ENCODE data around the gene STEAP1B. TPM values are rescaled to one million over a fixed set of nuclear protein-coding genes. Genes with fewer than 3 reads are reported as not detected.

Gene STEAP1B
- total and polyA plus RNA-seq, 4 donors: 0.06 to 0.28 (median 0.08) TPM; not detected in 1

DNA sequence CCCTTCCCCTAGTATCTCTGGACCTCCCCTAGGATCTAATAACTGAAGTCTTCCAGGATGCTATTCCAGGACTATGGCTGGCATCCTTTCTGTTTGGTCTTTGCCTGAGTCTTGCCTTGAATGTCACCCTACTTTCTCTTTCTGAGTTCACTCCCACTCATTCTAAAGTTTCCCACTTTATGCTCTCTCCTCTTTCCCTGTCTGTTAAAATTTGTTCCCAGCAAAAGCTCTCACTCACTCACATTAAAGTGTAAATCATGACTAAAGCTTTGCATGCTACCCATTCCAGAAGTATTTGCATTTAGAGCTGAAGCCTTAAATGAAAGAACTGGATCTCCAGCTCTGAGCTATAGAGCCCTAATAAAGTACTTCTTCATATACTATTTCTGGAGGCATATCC, 100.9 kb downstream of the STEAP1B start:
- Histone ChIP-seq H3K9me3 (ENCODE audit: control insufficient read depth in 4 of 4, low read length in 3 of 4) (no peaks in the 10 kb centered on the region), H3K36me3 (ENCODE audit: control insufficient read depth in 4 of 4, insufficient read depth in 3 of 4, low read depth in 1 of 4, low read length in 3 of 4) (no peaks in the 10 kb centered on the region), H3K4me3 (ENCODE audit: low read depth in 1 of 3, low read length in 3 of 3) (no peak overlapping the region), H3K27me3 (ENCODE audit: control insufficient read depth in 4 of 4, insufficient read depth in 4 of 4, low read length in 3 of 4) (peaks cover 0 to 3% (median 0%) of the 10 kb centered on the region in 4 donors), H3K4me1 (ENCODE audit: control insufficient read depth in 4 of 4, insufficient read depth in 4 of 4, low read length in 3 of 4) (no peaks in the 10 kb centered on the region), H3K27ac (ENCODE audit: low read depth in 1 of 2, low read length in 2 of 2) (no peak overlapping the region), H3K9ac (ENCODE audit: low read depth in 1 of 2, low read length in 2 of 2) (no peak overlapping the region)
- TF ChIP-seq FOXA1 (IDR thresholded peaks at IDR 0.05) (no peak), RAD21 (IDR thresholded peaks at IDR 0.05) (no peak), HNF4G (IDR thresholded peaks at IDR 0.05) (no peak)
- DNase-seq (ENCODE audit: low spot score): no peak

DNA sequence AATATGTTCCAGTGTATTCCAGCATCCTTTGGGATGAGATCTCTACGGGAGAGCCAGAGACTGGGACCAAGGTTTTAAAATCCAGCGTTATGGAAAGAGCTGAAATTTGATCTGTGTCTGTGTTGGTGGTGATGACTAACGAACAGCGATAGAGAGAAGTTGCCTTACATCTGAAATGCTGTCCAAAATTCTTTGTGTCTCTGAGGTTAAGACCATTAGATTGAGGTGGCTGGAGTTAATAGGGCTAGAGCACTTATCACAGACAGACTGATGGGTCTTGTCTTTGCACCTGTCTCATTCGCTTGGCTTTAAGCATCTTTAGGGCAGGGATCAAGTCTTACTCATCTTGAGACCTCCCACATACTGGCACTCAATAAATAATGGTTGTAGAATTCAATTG, 102.0 kb downstream of the STEAP1B start:
- Histone ChIP-seq H3K4me1 (ENCODE audit: control insufficient read depth in 4 of 4, insufficient read depth in 4 of 4, low read length in 3 of 4) (no peaks in the 10 kb centered on the region), H3K36me3 (ENCODE audit: control insufficient read depth in 4 of 4, insufficient read depth in 3 of 4, low read depth in 1 of 4, low read length in 3 of 4) (no peaks in the 10 kb centered on the region), H3K9ac (ENCODE audit: low read depth in 1 of 2, low read length in 2 of 2) (no peak overlapping the region), H3K27me3 (ENCODE audit: control insufficient read depth in 4 of 4, insufficient read depth in 4 of 4, low read length in 3 of 4) (peaks cover 0 to 3% (median 0%) of the 10 kb centered on the region in 4 donors), H3K9me3 (ENCODE audit: control insufficient read depth in 4 of 4, low read length in 3 of 4) (no peaks in the 10 kb centered on the region), H3K27ac (ENCODE audit: low read depth in 1 of 2, low read length in 2 of 2) (no peak overlapping the region), H3K4me3 (ENCODE audit: low read depth in 1 of 3, low read length in 3 of 3) (no peak overlapping the region)
- no peak for DNase-seq (ENCODE audit: low spot score)
- WGBS: 85% methylated on average over 5 of the region's 5 CpGs
- TF ChIP-seq RAD21 (IDR thresholded peaks at IDR 0.05): no peak
- TF ChIP-seq, protein P1, sequence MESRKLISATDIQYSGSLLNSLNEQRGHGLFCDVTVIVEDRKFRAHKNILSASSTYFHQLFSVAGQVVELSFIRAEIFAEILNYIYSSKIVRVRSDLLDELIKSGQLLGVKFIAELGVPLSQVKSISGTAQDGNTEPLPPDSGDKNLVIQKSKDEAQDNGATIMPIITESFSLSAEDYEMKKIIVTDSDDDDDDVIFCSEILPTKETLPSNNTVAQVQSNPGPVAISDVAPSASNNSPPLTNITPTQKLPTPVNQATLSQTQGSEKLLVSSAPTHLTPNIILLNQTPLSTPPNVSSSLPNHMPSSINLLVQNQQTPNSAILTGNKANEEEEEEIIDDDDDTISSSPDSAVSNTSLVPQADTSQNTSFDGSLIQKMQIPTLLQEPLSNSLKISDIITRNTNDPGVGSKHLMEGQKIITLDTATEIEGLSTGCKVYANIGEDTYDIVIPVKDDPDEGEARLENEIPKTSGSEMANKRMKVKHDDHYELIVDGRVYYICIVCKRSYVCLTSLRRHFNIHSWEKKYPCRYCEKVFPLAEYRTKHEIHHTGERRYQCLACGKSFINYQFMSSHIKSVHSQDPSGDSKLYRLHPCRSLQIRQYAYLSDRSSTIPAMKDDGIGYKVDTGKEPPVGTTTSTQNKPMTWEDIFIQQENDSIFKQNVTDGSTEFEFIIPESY (IDR thresholded peaks at IDR 0.05): no peak
- TF ChIP-seq HNF4G (IDR thresholded peaks at IDR 0.05): no peak
- TF ChIP-seq, protein P2, sequence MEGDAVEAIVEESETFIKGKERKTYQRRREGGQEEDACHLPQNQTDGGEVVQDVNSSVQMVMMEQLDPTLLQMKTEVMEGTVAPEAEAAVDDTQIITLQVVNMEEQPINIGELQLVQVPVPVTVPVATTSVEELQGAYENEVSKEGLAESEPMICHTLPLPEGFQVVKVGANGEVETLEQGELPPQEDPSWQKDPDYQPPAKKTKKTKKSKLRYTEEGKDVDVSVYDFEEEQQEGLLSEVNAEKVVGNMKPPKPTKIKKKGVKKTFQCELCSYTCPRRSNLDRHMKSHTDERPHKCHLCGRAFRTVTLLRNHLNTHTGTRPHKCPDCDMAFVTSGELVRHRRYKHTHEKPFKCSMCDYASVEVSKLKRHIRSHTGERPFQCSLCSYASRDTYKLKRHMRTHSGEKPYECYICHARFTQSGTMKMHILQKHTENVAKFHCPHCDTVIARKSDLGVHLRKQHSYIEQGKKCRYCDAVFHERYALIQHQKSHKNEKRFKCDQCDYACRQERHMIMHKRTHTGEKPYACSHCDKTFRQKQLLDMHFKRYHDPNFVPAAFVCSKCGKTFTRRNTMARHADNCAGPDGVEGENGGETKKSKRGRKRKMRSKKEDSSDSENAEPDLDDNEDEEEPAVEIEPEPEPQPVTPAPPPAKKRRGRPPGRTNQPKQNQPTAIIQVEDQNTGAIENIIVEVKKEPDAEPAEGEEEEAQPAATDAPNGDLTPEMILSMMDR (IDR thresholded peaks at IDR 0.05; ENCODE audit: low read depth, low read length, missing input control): no peak
- TF ChIP-seq EGR1 (IDR thresholded peaks at IDR 0.05; ENCODE audit: low read depth in 2 of 2): no peak
- TF ChIP-seq SP1 (IDR thresholded peaks at IDR 0.05): no peak
- TF ChIP-seq FOXA1 (IDR thresholded peaks at IDR 0.05): no peak

DNA sequence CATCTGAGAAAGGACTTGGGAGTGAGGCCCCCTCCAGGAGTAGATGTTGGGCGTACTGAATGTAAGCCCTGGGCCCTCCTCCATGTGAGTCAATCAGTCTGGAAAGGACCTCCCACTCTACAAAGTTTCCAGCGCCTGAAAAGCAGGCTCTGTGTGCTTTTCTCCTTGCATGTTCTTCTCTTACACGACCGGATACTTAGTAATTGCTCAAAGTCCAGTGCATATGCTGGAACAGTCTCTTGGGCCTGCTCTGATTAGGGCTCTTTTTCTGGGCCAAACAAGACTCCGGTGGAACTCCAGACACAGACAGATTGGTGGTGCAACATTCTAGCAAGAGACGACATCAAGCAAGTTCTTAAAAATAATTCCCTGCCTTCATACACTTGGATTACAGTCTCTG, 104.8 kb downstream of the STEAP1B start:
- no peaks in the 10 kb centered on the region for H3K36me3 ChIP-seq (ENCODE audit: control insufficient read depth in 4 of 4, insufficient read depth in 3 of 4, low read depth in 1 of 4, low read length in 3 of 4)
- no peak overlapping the region for H3K9ac ChIP-seq (ENCODE audit: low read depth in 1 of 2, low read length in 2 of 2)
- no peaks in the 10 kb centered on the region for H3K4me1 ChIP-seq (ENCODE audit: control insufficient read depth in 4 of 4, insufficient read depth in 4 of 4, low read length in 3 of 4)
- no peak overlapping the region for H3K27ac ChIP-seq (ENCODE audit: low read depth in 1 of 2, low read length in 2 of 2)
- peaks cover 0 to 3% (median 0%) of the 10 kb centered on the region in 4 donors for H3K27me3 ChIP-seq (ENCODE audit: control insufficient read depth in 4 of 4, insufficient read depth in 4 of 4, low read length in 3 of 4)
- H3K4me3 ChIP-seq (ENCODE audit: low read depth in 1 of 3, low read length in 3 of 3): no peak overlapping the region
- 88% methylated on average over 3 of the region's 6 CpGs for WGBS
- no peaks in the 10 kb centered on the region for H3K9me3 ChIP-seq (ENCODE audit: control insufficient read depth in 4 of 4, low read length in 3 of 4)
- no peak for DNase-seq (ENCODE audit: low spot score)
- TF ChIP-seq, protein P3, sequence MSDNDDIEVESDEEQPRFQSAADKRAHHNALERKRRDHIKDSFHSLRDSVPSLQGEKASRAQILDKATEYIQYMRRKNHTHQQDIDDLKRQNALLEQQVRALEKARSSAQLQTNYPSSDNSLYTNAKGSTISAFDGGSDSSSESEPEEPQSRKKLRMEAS (IDR thresholded peaks at IDR 0.05): no peak
- TF ChIP-seq, protein P1 (IDR thresholded peaks at IDR 0.05): no peak
- TF ChIP-seq HNF4A (conservative IDR thresholded peaks at IDR 0.05) (no peak), HNF4G (IDR thresholded peaks at IDR 0.05) (no peak), GABPA (IDR thresholded peaks at IDR 0.05 in 1 of 2, conservative IDR thresholded peaks at IDR 0.05 in 1 of 2) (no peak), SP1 (IDR thresholded peaks at IDR 0.05) (no peak), FOXA1 (IDR thresholded peaks at IDR 0.05) (no peak), FOXA2 (IDR thresholded peaks at IDR 0.05) (no peak), RAD21 (IDR thresholded peaks at IDR 0.05) (no peak), TAF1 (conservative IDR thresholded peaks at IDR 0.05) (no peak), JUND (IDR thresholded peaks at IDR 0.05) (no peak)
- TF ChIP-seq, protein P4, sequence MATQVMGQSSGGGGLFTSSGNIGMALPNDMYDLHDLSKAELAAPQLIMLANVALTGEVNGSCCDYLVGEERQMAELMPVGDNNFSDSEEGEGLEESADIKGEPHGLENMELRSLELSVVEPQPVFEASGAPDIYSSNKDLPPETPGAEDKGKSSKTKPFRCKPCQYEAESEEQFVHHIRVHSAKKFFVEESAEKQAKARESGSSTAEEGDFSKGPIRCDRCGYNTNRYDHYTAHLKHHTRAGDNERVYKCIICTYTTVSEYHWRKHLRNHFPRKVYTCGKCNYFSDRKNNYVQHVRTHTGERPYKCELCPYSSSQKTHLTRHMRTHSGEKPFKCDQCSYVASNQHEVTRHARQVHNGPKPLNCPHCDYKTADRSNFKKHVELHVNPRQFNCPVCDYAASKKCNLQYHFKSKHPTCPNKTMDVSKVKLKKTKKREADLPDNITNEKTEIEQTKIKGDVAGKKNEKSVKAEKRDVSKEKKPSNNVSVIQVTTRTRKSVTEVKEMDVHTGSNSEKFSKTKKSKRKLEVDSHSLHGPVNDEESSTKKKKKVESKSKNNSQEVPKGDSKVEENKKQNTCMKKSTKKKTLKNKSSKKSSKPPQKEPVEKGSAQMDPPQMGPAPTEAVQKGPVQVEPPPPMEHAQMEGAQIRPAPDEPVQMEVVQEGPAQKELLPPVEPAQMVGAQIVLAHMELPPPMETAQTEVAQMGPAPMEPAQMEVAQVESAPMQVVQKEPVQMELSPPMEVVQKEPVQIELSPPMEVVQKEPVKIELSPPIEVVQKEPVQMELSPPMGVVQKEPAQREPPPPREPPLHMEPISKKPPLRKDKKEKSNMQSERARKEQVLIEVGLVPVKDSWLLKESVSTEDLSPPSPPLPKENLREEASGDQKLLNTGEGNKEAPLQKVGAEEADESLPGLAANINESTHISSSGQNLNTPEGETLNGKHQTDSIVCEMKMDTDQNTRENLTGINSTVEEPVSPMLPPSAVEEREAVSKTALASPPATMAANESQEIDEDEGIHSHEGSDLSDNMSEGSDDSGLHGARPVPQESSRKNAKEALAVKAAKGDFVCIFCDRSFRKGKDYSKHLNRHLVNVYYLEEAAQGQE (IDR thresholded peaks at IDR 0.05): no peak
- TF ChIP-seq, protein P5, sequence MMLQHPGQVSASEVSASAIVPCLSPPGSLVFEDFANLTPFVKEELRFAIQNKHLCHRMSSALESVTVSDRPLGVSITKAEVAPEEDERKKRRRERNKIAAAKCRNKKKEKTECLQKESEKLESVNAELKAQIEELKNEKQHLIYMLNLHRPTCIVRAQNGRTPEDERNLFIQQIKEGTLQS (IDR thresholded peaks at IDR 0.05): no peak

Measured in liver (tissue), 9 donors.